Measurements from ENCODE around the gene PRSS1.

GRCh38 chr7:142790056-142790455 lies 40.8 kb downstream of the PRSS1 start:
- TF ChIP-seq POLR2AphosphoS5 (IDR thresholded peaks at IDR 0.05) (no peak), POLR2A (IDR thresholded peaks at IDR 0.05) (no peak), CTCF (IDR thresholded peaks at IDR 0.05) (no peak), EP300 (IDR thresholded peaks at IDR 0.05) (no peak)
